Right lung (tissue), 5 donors: ENCODE data around the gene PALM3. TPM values are rescaled to one million over a fixed set of nuclear protein-coding genes. Genes with fewer than 3 reads are reported as not detected.
"Not testable (repeated sequence)": the region's sequence is repeated elsewhere in the genome, so short reads cannot be mapped to it uniquely, and the experiment has no call there.

Experiments used
- DNase-seq, 2 donors: peaks; one replicate each; pipeline ENCODE4 v3.0.0-alpha.2; 2013
- polyA plus RNA-seq, 5 donors: library from polyadenylated mRNA; unstranded; fragments of 120-200 nt; gene quantifications; one replicate each; pipeline versions ENCODE4 v1.2.1 to v1.2.3, GENCODE V29; 2013; ENCODE audit warnings: inconsistent platforms in 1 of 5, low replicate concordance in 1 of 5; ENCODE audit not compliant: insufficient read length in 5 of 5, insufficient read depth in 1 of 5

PALM3 gene
- polyA plus RNA-seq, 5 donors, result 12.5 to 26.5 (median 22.0) TPM

GRCh38 chr19:14061081-14061749, 661 bp downstream of the PALM3 start:
- DNase-seq, result no peak

DNA sequence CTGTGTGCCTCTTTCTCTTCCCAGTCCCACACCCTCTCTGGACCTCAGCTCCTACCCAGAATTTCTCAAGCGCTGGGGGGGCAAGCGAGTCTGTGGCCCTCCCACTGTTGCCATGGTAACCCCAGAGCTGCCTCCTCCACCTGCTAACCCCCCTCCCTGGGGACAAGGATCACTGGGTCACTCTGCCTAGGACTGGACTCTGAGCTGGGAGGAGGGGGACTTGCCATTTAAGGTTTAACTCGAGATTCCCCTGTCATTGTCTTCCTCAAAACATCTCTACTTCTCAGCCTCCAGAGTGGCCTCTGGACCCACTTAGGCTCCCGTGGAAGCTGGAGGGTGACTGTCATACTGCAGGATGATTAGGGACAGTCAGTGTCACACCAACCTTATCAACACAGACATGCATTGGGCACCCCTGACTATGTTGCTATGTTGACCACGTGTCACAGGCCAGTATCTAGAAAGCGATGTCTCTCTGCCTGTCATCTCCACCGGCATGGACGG, 2.2 kb downstream of the PALM3 start:
- DNase-seq, result no peak

DNA sequence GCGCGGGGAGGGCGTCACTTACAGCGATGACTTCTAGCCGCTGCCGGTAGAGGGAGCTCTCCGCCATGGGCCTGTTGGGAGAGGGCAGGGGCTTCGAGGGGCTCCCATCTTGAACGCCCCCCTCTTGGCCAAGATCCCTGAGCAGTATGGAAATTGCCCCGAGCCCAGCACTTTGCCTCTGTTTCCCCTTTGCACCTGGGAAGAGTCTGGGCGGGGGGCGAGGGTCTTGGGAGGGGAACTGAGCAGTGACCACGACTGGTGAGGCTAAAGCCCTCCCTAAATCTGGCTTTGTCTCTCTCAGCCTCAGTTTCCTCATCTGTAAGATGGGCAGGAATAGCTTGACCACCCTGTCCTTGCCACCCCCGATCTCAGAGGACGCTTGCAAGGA, 2.8 kb downstream of the PALM3 start:
- no peak for DNase-seq

GRCh38 chr19:14058182-14059092, 3.4 kb downstream of the PALM3 start:
- DNase-seq, result no peak

GRCh38 chr19:14056741-14057356, 5.0 kb downstream of the PALM3 start:
- no peak for DNase-seq

- no peak for DNase-seq
Observed at GRCh38 chr19:14056069-14056666, 5.7 kb downstream of the PALM3 start.

DNA sequence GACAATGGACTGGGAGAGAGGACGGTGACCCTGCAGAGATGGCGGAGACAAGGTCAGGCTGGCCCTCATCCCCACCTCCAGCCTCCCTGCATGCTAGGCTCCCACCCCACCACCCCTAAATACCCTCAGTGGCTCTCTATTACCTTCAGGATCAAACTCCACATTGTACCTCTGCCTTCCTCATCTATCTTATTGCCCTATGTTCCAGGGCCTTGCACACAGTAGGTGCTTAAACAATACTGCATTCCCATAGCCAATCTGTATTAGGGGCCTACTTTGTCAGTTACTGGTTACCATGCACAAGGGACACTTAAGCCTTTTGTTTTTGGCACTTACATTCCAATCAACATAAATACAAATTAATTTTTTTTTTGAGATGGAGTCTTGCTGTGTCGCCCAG, 6.5 kb downstream of the PALM3 start:
- no peak for DNase-seq

GRCh38 chr19:14054721-14055120, 7.2 kb downstream of the PALM3 start:
- DNase-seq, result no peak

DNA sequence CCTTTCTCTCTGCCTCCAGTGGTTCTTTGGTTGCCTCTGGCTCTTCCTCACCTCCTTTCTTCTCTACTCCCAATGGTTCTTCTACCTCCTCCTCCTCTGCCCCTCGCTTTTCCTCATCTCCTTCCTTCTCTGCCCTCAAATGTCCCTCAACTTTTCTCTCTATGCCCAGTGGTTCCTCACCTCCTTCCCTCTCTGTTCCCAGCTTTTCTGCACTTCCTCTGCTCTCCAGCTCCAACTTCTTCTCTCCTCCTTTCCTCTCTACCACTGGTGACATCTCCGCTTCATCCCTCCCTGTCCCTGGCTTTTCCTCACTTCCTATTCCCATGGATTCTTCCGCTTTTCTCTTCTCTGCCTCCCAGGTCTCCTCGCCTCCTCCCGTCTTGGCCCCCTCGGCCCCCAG, 7.8 kb downstream of the PALM3 start:
- DNase-seq, result no peak

DNA sequence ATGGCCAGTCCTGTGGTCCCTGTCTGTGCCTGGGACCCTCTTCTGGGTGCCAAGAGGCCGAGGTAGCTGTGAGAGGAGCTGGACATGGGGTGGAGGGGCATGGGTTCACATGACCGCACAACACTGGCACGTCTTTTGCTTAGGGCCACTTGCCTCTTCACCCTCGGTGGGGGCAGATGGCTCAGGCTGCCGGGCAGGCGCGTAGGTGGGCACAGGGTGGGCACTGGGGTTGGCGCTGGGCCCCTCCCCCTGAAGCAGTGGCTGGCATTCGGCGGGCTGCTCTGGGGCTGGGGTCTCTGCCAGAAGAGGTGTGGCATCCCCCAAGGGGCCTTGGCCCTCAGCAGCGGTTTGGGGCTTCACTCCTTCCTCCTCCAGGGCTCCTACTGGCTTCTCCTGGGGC, 8.4 kb downstream of the PALM3 start:
- DNase-seq, result no peak

- no peak for DNase-seq
Observed at GRCh38 chr19:14053032-14053431, 8.8 kb downstream of the PALM3 start.

DNA sequence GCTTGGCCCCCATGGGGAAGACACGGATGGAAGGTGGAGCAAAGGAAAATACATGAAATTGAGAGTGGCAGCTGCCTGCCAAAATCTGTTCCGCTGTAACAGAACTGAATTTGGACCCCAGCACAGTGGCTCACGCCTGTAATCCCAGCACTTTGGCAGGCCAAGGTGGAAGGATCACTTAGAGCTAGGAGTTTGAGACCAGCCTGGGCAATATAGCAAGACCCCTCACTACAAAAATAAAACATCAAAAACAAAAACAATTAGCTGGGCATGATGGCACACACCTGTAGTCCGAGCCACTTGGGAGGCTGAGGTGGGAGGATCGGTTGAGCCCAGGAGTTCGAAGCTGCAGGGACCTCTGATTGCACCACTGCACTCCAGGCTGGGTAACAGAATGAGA, 9.4 kb downstream of the PALM3 start:
- no peak for DNase-seq

- DNase-seq, result no peak
Observed at GRCh38 chr19:14051980-14052379, 9.9 kb downstream of the PALM3 start.

DNA sequence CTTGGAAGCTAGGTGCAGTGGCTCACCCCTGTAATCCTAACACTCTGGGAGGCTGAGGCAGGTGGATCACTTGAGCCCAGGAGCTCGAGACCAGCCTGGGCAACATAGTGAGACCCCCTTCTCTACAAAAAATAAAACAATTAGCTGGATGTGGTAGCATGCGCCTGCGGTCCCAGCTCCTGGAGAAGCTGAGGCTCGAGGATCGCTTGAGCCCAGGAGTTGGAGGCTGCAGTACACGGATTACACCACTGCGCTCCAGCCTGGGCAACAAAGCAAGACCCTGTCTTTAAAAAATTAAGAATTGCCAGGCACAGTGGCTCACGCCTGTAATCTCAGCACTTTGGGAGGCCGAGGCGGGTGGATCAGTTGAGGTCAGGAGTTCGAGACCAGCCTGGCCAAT, 10.9 kb downstream of the PALM3 start:
- not testable (repeated sequence) for DNase-seq

GRCh38 chr19:14050512-14050911, 11.4 kb downstream of the PALM3 start:
- no peak for DNase-seq

- no peak for DNase-seq
Observed at GRCh38 chr19:14048443-14049153, 13.3 kb downstream of the PALM3 start.

- DNase-seq, result not testable (repeated sequence)
Observed at GRCh38 chr19:14047866-14048265, 14.0 kb downstream of the PALM3 start.

DNA sequence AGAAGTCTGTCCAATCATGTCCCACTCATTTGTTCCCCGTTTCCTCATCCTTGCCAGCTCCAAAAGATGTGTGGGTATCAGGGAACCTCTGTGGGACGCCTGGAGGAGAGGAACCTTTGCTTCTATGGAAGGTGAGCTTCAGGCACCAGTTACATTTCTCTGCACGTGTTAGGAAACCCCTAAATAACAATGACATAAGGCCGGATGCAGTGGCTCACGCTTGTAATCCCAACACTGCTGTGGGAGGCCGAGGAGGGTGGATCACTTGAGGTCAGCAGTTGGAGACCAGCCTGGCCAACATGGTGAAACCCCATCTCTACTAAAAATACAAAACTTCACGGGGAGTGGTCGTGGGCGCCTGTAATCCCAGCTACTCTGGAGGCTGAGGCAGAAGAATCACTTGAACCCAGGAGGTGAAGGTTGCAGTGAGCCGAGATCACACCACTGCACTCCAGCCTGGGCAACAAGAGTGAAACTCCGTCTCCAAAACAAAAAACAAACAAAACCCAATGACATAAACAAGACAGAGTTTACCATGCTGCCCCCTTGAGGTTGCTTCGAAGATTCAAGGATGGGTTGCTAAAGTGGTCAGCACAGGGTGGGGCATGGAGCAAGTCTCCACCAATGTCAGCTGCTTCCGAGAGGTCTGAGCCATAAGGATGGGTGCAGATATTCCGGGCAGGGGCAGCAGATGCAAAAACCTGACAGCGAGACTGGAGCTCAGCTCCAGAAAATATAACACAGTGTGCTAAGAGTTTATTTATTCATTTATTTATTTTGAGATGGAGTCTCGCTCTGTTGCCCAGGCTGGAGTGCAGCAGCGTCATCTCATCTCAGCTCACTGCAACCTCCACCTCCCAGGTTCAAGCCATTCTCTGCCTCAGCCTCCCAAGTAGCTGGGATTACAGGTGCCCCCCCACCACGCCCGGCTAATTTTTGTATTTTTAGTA, 18.9 kb downstream of the PALM3 start:
- peak in 1 of 2 donors; percentile 70 for DNase-seq

DNA sequence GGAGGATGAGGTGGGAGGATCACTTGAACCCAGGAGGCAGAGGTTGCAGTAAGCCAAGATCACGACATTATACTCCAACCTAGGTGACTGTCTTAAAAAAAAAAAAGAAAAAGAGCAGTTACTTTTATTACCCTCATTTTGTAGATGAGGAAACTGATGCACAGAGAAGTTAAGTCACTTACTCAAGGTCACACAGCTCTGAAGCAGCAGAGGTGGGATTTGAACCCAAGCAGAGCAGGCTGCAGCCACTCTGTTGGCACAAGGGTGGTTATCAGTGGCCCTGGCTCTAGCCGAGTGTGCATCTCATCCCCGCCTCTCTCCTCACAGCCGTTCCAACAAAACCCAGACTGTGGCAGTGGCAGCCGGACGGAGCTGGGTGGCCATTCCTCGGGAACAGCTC, 22.7 kb downstream of the PALM3 start:
- no peak for DNase-seq

DNA sequence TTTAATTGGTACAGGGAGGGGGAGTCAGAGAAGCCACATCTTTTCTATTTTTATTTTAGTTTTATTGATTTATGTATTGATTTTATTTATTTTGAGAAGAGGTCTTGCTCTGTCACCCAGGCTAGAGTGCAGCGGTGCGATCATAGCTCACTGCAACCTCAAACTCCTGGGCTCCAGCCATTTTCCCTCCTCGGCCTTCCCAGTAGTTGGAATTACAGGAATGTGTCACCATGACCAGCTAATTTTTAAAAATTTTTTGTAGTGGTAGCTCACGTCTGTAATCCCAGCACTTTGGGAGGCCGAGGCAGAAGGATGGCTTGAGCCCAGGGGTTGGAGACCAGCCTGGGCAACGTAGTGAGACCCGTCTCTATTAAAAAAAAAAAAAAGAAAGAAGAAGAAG, 26.2 kb downstream of the PALM3 start:
- DNase-seq, result no peak
